GM12873 (cell line): ENCODE data around the gene FAM200C.

Source experiments
- TF ChIP-seq, protein P1 (sequence below): IDR thresholded peaks from 2 replicates; pipeline ENCODE4 v1.5.1; 2012; ENCODE audit warnings: low read depth, mild to moderate bottlenecking, moderate library complexity, low read length, control low read depth; ENCODE audit not compliant: insufficient read depth; ENCODE audit errors: missing control alignments

The FAM200C gene

DNA sequence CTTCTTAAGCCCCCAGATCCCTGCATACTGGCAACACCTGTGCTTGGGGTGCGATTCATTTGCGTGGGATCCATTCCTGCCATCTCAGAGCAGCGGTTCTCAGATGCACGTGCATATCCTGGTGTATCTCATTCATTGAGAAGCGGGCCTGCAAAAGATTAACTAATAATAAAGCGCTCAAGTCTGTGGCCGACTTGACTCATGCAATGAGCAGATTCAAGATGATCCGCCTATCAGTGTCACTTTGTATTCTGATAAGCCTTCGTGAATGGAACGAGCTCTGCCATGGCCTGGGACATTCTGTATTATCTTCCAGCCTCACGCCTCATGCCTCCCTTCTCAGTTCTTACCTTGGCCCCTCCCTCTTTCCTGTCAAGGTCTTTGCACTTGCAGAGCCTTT is 51.8 kb downstream of the FAM200C start:
- TF ChIP-seq, protein P1, sequence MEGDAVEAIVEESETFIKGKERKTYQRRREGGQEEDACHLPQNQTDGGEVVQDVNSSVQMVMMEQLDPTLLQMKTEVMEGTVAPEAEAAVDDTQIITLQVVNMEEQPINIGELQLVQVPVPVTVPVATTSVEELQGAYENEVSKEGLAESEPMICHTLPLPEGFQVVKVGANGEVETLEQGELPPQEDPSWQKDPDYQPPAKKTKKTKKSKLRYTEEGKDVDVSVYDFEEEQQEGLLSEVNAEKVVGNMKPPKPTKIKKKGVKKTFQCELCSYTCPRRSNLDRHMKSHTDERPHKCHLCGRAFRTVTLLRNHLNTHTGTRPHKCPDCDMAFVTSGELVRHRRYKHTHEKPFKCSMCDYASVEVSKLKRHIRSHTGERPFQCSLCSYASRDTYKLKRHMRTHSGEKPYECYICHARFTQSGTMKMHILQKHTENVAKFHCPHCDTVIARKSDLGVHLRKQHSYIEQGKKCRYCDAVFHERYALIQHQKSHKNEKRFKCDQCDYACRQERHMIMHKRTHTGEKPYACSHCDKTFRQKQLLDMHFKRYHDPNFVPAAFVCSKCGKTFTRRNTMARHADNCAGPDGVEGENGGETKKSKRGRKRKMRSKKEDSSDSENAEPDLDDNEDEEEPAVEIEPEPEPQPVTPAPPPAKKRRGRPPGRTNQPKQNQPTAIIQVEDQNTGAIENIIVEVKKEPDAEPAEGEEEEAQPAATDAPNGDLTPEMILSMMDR = no peak

DNA sequence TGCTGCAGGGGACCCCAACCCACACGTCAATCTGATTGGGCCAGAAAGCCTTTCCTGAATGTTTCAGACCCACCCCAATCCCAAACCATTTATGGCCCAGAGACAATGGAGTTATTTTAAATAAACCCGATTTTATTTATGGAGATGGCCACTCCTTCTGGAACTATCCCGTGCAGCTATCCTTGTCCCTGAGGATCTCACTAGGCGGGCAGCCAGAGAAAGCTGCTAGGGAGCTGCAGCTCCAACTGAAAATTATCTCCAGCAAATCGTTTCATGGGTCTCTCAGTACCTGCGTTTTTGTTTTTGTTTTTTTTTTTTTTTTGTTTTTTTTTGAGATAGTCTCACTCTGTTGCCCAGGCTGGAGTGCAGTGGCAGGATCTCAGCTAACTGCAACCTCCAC is 52.4 kb downstream of the FAM200C start:
- TF ChIP-seq, protein P1 = no peak
